Muscle of leg (tissue), 11 donors: Measurements from ENCODE around the gene ZXDC. TPM values are rescaled to one million over a fixed set of nuclear protein-coding genes. Genes with fewer than 3 reads are reported as not detected.

Source experiments
- DNase-seq: peaks from one replicate; pipeline ENCODE4 v3.0.0; 2013
- H3K27ac ChIP-seq: one replicate; pipeline ENCODE4 v1.5.1; 2013; ENCODE audit warnings: mild to moderate bottlenecking, low read length, control low read depth
- H3K27me3 ChIP-seq: one replicate; pipeline ENCODE4 v1.6.1; 2013; ENCODE audit warnings: low read length; ENCODE audit not compliant: control insufficient read depth, insufficient read depth
- H3K36me3 ChIP-seq: one replicate; pipeline ENCODE4 v1.6.1; 2013; ENCODE audit warnings: low read length; ENCODE audit not compliant: control insufficient read depth, insufficient read depth
- H3K4me1 ChIP-seq: one replicate; pipeline ENCODE4 v1.6.1; 2013; ENCODE audit warnings: low read length; ENCODE audit not compliant: control insufficient read depth, insufficient read depth
- H3K4me3 ChIP-seq: one replicate; pipeline ENCODE4 v1.5.1; 2013; ENCODE audit warnings: low read length, control low read depth
- H3K9me3 ChIP-seq: replicated peaks from 2 replicates; pipeline ENCODE4 v1.6.1; 2013; ENCODE audit warnings: low read depth, low read length; ENCODE audit not compliant: control insufficient read depth
- WGBS: methylation state at CpG from one replicate; pipeline ENCODE4 v1.1.5; 2013; ENCODE audit warnings: missing lambda C conversion rate; ENCODE audit not compliant: insufficient coverage; 5-methylcytosine and 5-hydroxymethylcytosine counted together
- polyA plus RNA-seq, 8 donors: library from polyadenylated mRNA; unstranded; fragments of 120-200 nt; gene quantifications; one replicate each; pipeline versions ENCODE4 v1.2.1 to v1.2.3, GENCODE V29; 2013; ENCODE audit warnings: inconsistent platforms in 1 of 8, low replicate concordance in 1 of 8; ENCODE audit not compliant: insufficient read length in 8 of 8, insufficient read depth in 1 of 8
- total RNA-seq: library from RNA; stranded (reverse); fragments of 120-200 nt; gene quantifications from one replicate; pipeline ENCODE4 v1.2.4, GENCODE V29; 2013

ZXDC gene
- total and polyA plus RNA-seq, 9 donors: 18.4 to 27.4 (median 22.2) TPM

GRCh38 chr3:126431103-126431534 lies 44.6 kb downstream of the ZXDC start:
- H3K27me3 ChIP-seq: no peaks in the 10 kb centered on the region
- H3K36me3 ChIP-seq: peaks cover 13% of the 10 kb centered on the region
- peaks cover 16% of the 10 kb centered on the region for H3K9me3 ChIP-seq
- H3K4me3 ChIP-seq: no peak overlapping the region
- no peak for DNase-seq
- WGBS: no CpG with 5 or more reads among the region's 1 CpG
- H3K27ac ChIP-seq: no peak overlapping the region
- H3K4me1 ChIP-seq: no peaks in the 10 kb centered on the region

- H3K27ac ChIP-seq: no peak overlapping the region
- H3K4me3 ChIP-seq: no peak overlapping the region
- DNase-seq: no peak
- no peaks in the 10 kb centered on the region for H3K36me3 ChIP-seq
- H3K4me1 ChIP-seq: no peaks in the 10 kb centered on the region
- H3K9me3 ChIP-seq: peaks cover 16% of the 10 kb centered on the region
- 92% methylated on average over 3 of the region's 3 CpGs for WGBS
- H3K27me3 ChIP-seq: no peaks in the 10 kb centered on the region
Observed at GRCh38 chr3:126424751-126425150, 50.9 kb downstream of the ZXDC start.

GRCh38 chr3:126424039-126424717 lies 51.5 kb downstream of the ZXDC start:
- Histone ChIP-seq H3K4me3 (no peak overlapping the region), H3K9me3 (peaks cover 16% of the 10 kb centered on the region)
- 92% methylated on average over 9 of the region's 10 CpGs for WGBS

GRCh38 chr3:126423191-126424038 lies 52.3 kb downstream of the ZXDC start:
- Histone ChIP-seq H3K27me3 (no peaks in the 10 kb centered on the region), H3K27ac (no peak overlapping the region), H3K36me3 (no peaks in the 10 kb centered on the region), H3K4me1 (no peaks in the 10 kb centered on the region), H3K4me3 (no peak overlapping the region), H3K9me3 (peaks cover 16% of the 10 kb centered on the region)
- 68% methylated on average over 22 of the region's 26 CpGs for WGBS
- no peak for DNase-seq

More at GRCh38 chr3:126424039-126424717, 51.5 kb downstream of the ZXDC start:
- DNase-seq: no peak
- no peaks in the 10 kb centered on the region for H3K36me3 ChIP-seq
- no peaks in the 10 kb centered on the region for H3K27me3 ChIP-seq
- H3K4me1 ChIP-seq: no peaks in the 10 kb centered on the region
- H3K27ac ChIP-seq: no peak overlapping the region

- 67% methylated on average over 4 of the region's 4 CpGs for WGBS
- Histone ChIP-seq H3K36me3 (no peaks in the 10 kb centered on the region), H3K4me1 (no peaks in the 10 kb centered on the region), H3K9me3 (peaks cover 14% of the 10 kb centered on the region), H3K27me3 (no peaks in the 10 kb centered on the region), H3K27ac (no peak overlapping the region), H3K4me3 (no peak overlapping the region)
- DNase-seq: no peak
Observed at GRCh38 chr3:126422571-126423091, 53.1 kb downstream of the ZXDC start.

- no peaks in the 10 kb centered on the region for H3K36me3 ChIP-seq
- 92% methylated on average over 7 of the region's 8 CpGs for WGBS
Observed at GRCh38 chr3:126422121-126422520, 53.6 kb downstream of the ZXDC start.

GRCh38 chr3:126421573-126422119 lies 54.0 kb downstream of the ZXDC start:
- 81% methylated on average over 8 of the region's 10 CpGs for WGBS
- Histone ChIP-seq H3K27me3 (peaks cover 8% of the 10 kb centered on the region), H3K27ac (no peak overlapping the region), H3K36me3 (no peaks in the 10 kb centered on the region), H3K4me1 (peaks cover 2% of the 10 kb centered on the region), H3K4me3 (no peak overlapping the region), H3K9me3 (peaks cover 7% of the 10 kb centered on the region)
- DNase-seq: no peak

More at GRCh38 chr3:126422121-126422520, 53.6 kb downstream of the ZXDC start:
- no peaks in the 10 kb centered on the region for H3K4me1 ChIP-seq
- no peak for DNase-seq
- no peak overlapping the region for H3K4me3 ChIP-seq
- no peak overlapping the region for H3K27ac ChIP-seq
- H3K9me3 ChIP-seq: peaks cover 11% of the 10 kb centered on the region
- peaks cover 4% of the 10 kb centered on the region for H3K27me3 ChIP-seq

- peaks cover 15% of the 10 kb centered on the region for H3K27me3 ChIP-seq
- no peak for DNase-seq
- no peak overlapping the region for H3K27ac ChIP-seq
- H3K4me1 ChIP-seq: peaks cover 4% of the 10 kb centered on the region
- no peak overlapping the region for H3K4me3 ChIP-seq
- WGBS: 69% methylated on average over 19 of the region's 22 CpGs
- no peaks in the 10 kb centered on the region for H3K9me3 ChIP-seq
- H3K36me3 ChIP-seq: no peaks in the 10 kb centered on the region
Observed at GRCh38 chr3:126419886-126420786, 55.6 kb downstream of the ZXDC start.

GRCh38 chr3:126419151-126419703 lies 56.5 kb downstream of the ZXDC start:
- H3K4me1 ChIP-seq: peaks cover 4% of the 10 kb centered on the region
- H3K9me3 ChIP-seq: no peaks in the 10 kb centered on the region
- H3K27me3 ChIP-seq: peaks cover 15% of the 10 kb centered on the region
- no peaks in the 10 kb centered on the region for H3K36me3 ChIP-seq
- no peak for DNase-seq
- H3K27ac ChIP-seq: no peak overlapping the region
- 96% methylated on average over 2 of the region's 6 CpGs for WGBS
- H3K4me3 ChIP-seq: no peak overlapping the region
